SK-N-SH (cell line): ENCODE results near the gene TANGO6. TPM values are rescaled to one million over a fixed set of nuclear protein-coding genes. Genes with fewer than 3 reads are reported as not detected.

Experiments
- CTCF ChIA-PET: fragments of 300-600, 350-600 bp; formaldehyde crosslinking; extraction: SDS; loops from one replicate; lab custom pipeline; 2021; lab: Yijun Ruan, JAX
- POLR2A ChIA-PET: fragments of 350-600 bp; sonication (Branson Sonifier 250); formaldehyde crosslinking; extraction: SDS; loops from one replicate; lab custom pipeline; 2020; ENCODE audit warnings: antibody characterized with exemption, inconsistent platforms; lab: Yijun Ruan, JAX
- DNase-seq: peaks from one replicate; pipeline ENCODE4 v3.0.0; 2012
- H2AFZ ChIP-seq: fragments of 200-600 bp; sonication (generic); 2 replicates; pipeline ENCODE4 v1.8.1; 2016; ENCODE audit warnings: antibody characterized with exemption, mild to moderate bottlenecking, low read depth
- H3F3A ChIP-seq: fragments of 200-600 bp; sonication (generic); replicated peaks from 2 replicates; pipeline ENCODE3; 2016; ENCODE audit warnings: antibody characterized with exemption, mild to moderate bottlenecking; ENCODE audit not compliant: insufficient read depth
- H3K27ac ChIP-seq, 2 experiments: fragments of 200-500 bp in 1 of 2; fragments of 200-600 bp in 1 of 2; sonication (Bioruptor generic) in 1 of 2; sonication (generic), shearing (Covaris generic) in 1 of 2; 2 replicates each; pipeline versions ENCODE4 v1.5.1 to v1.6.1; 2014 to 2016; ENCODE audit warnings: low read depth in 2 of 2, inconsistent platforms in 1 of 2, low read length in 1 of 2, mild to moderate bottlenecking in 1 of 2, mixed read lengths in 1 of 2
- H3K27me3 ChIP-seq: fragments of 200-600 bp; sonication (generic), shearing (Covaris generic); 2 replicates; pipeline ENCODE4 v1.6.1; 2016; ENCODE audit warnings: mixed run types; ENCODE audit not compliant: insufficient read depth
- H3K36me3 ChIP-seq, 2 experiments: fragments of 200-500 bp in 1 of 2; fragments of 200-600 bp in 1 of 2; sonication (Bioruptor generic) in 1 of 2; sonication (generic) in 1 of 2; replicated peaks in 1 of 2; 2 replicates each; pipeline versions ENCODE3 to v1.5.1; 2014 to 2016; ENCODE audit warnings: low read length in 1 of 2, mild to moderate bottlenecking in 1 of 2; ENCODE audit not compliant: insufficient read depth in 2 of 2, control insufficient read depth in 1 of 2
- H3K4me1 ChIP-seq, 2 experiments: fragments of 200-500 bp in 1 of 2; fragments of 200-600 bp in 1 of 2; sonication (Bioruptor generic) in 1 of 2; sonication (generic), shearing (Covaris generic) in 1 of 2; 2 replicates each; pipeline versions ENCODE4 v1.5.1 to v1.6.1; 2014 to 2016; ENCODE audit warnings: low read depth in 1 of 2, low read length in 1 of 2, mixed run types in 1 of 2; ENCODE audit not compliant: insufficient read depth in 2 of 2, control insufficient read depth in 1 of 2
- H3K4me2 ChIP-seq: fragments of 200-600 bp; sonication (generic), shearing (Covaris generic); 2 replicates; pipeline ENCODE4 v1.6.1; 2017; ENCODE audit warnings: mixed run types
- H3K4me3 ChIP-seq, 2 experiments: fragments of 200-500 bp in 1 of 2; fragments of 200-600 bp in 1 of 2; sonication (Bioruptor generic) in 1 of 2; sonication (generic), shearing (Covaris generic) in 1 of 2; 2 replicates each; pipeline versions ENCODE4 v1.5.1 to v1.8.1; 2014 to 2016; ENCODE audit warnings: low read depth in 2 of 2, inconsistent platforms in 1 of 2, low read length in 1 of 2, mild to moderate bottlenecking in 1 of 2, mixed read lengths in 1 of 2, moderate library complexity in 1 of 2
- H3K79me2 ChIP-seq: fragments of 200-600 bp; sonication (generic); 2 replicates; pipeline ENCODE4 v1.8.1; 2017; ENCODE audit warnings: mild to moderate bottlenecking; ENCODE audit not compliant: insufficient read depth
- H3K9ac ChIP-seq: fragments of 200-600 bp; sonication (generic); 2 replicates; pipeline ENCODE4 v1.6.1; 2017; ENCODE audit warnings: mixed run types
- H3K9me2 ChIP-seq: fragments of 200-600 bp; sonication (generic); 2 replicates; pipeline ENCODE4 v1.6.1; 2017; ENCODE audit warnings: mixed run types
- H3K9me3 ChIP-seq: fragments of 200-600 bp; sonication (generic); 2 replicates; pipeline ENCODE4 v1.6.1; 2017; ENCODE audit warnings: mixed run types, mild to moderate bottlenecking, moderate library complexity
- H4K20me1 ChIP-seq: fragments of 200-600 bp; sonication (generic); 2 replicates; pipeline ENCODE4 v1.6.1; 2017; ENCODE audit warnings: mild to moderate bottlenecking, mixed run types; ENCODE audit not compliant: insufficient read depth
- CHD2 ChIP-seq: fragments of 150-350 bp; IDR thresholded peaks from 2 replicates; pipeline ENCODE4 v1.6.1; 2018; ENCODE audit warnings: low read length; ENCODE audit not compliant: partially characterized antibody
- ELF1 ChIP-seq: IDR thresholded peaks from 2 replicates; pipeline ENCODE4 v1.4.0; 2012
- EZH2phosphoT487 ChIP-seq: fragments of 200-600 bp; sonication (generic); IDR thresholded peaks from 2 replicates; pipeline ENCODE4 v1.6.1; 2017; ENCODE audit warnings: low read depth, mixed run types, mild to moderate bottlenecking, antibody characterized with exemption, moderate library complexity, borderline replicate concordance
- FOSL2 ChIP-seq: IDR thresholded peaks from 2 replicates; pipeline ENCODE4 v1.4.0; 2012; ENCODE audit warnings: low read depth, mild to moderate bottlenecking, moderate library complexity, borderline replicate concordance
- FOXJ3 ChIP-seq: sonication (generic); formaldehyde crosslinking; IDR thresholded peaks from 2 replicates; pipeline ENCODE4 v1.5.1; 2020; ENCODE audit warnings: mild to moderate bottlenecking, missing genetic modification reagents
- FOXM1 ChIP-seq: IDR thresholded peaks from 2 replicates; pipeline ENCODE4 v1.4.0; 2012; ENCODE audit warnings: low read depth, mild to moderate bottlenecking
- GATA2 ChIP-seq: sonication (generic); formaldehyde crosslinking; IDR thresholded peaks from 2 replicates; pipeline ENCODE4 v1.5.0; 2020; ENCODE audit warnings: mild to moderate bottlenecking, missing genetic modification reagents
- JUND ChIP-seq: IDR thresholded peaks from 2 replicates; pipeline ENCODE4 v1.4.0; 2012
- NFIC ChIP-seq: IDR thresholded peaks from 2 replicates; pipeline ENCODE4 v1.4.0; 2012; ENCODE audit warnings: borderline replicate concordance
- NRF1 ChIP-seq: IDR thresholded peaks from 2 replicates; pipeline ENCODE4 v1.6.1; 2012; ENCODE audit warnings: low read depth, mild to moderate bottlenecking, low read length
- RCOR1 ChIP-seq: fragments of 150-350 bp; IDR thresholded peaks from 2 replicates; pipeline ENCODE4 v1.6.1; 2017; ENCODE audit warnings: antibody characterized with exemption, low read length
- RXRA ChIP-seq: IDR thresholded peaks from 2 replicates; pipeline ENCODE4 v1.4.0; 2012; ENCODE audit warnings: low read depth, mild to moderate bottlenecking, borderline replicate concordance
- SIN3A ChIP-seq: IDR thresholded peaks from 2 replicates; pipeline ENCODE4 v1.6.1; 2012; ENCODE audit warnings: low read depth, mild to moderate bottlenecking, low read length, moderate library complexity, borderline replicate concordance
- SMC3 ChIP-seq: IDR thresholded peaks from 2 replicates; pipeline ENCODE4 v1.6.1; 2012; ENCODE audit warnings: low read depth, low read length, improper control_type of control experiment
- USF2 ChIP-seq: fragments of 150-350 bp; IDR thresholded peaks from 2 replicates; pipeline ENCODE4 v1.6.1; 2017; ENCODE audit warnings: antibody characterized with exemption, low read length, low read depth, borderline replicate concordance
- polyA plus RNA-seq, 3 experiments: library from polyadenylated mRNA; depleted of rRNA; stranded (reverse); fragments of >200 nt; gene quantifications; 2 replicates each; pipeline ENCODE4 v1.2.3, GENCODE V29; 2012
- TF ChIP-seq, protein P1 (sequence below): IDR thresholded peaks from 2 replicates; pipeline ENCODE4 v1.4.0; 2012; ENCODE audit warnings: low read depth
- TF ChIP-seq, protein P2 (sequence below): IDR thresholded peaks from 2 replicates; pipeline ENCODE4 v1.6.1; 2012; ENCODE audit warnings: mild to moderate bottlenecking, low read depth, low read length, moderate library complexity

The TANGO6 gene
- polyA plus RNA-seq, 1 of the 3 experiments (the other 2 are of a cell fraction) = 5.5 TPM

DNA sequence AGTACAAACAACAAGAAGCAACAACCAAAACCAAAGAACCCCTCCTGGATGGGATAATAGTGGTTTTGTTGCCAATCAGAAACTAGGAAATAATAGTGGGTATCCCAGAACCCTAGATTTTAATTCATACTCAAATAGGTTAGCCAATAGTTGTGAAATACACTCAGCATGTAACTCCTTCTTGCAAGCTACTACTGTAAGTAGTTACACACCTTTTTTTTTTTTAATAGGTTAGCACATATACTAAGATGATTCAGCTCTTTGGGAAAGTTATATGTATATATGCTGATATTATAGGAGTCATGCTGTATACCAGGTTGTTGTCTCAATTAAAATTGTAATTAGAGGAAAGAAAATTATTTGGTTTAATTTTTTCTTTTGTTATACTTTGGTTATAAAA is 169.6 kb downstream of the TANGO6 start:
- H3K4me3 ChIP-seq = no peak overlapping the region
- no peak overlapping the region for H3K9ac ChIP-seq
- peaks cover 3 to 10% of the 10 kb centered on the region in 2 experiments; a peak in 2 of 4 replicates for H3K4me1 ChIP-seq
- H4K20me1 ChIP-seq = no peaks in the 10 kb centered on the region
- ChIA-PET CTCF (no interaction called here), POLR2A (no interaction called here)
- peaks cover 9% of the 10 kb centered on the region for H3F3A ChIP-seq
- H3K27me3 ChIP-seq = no peaks in the 10 kb centered on the region
- no peaks in the 10 kb centered on the region for H3K79me2 ChIP-seq
- TF ChIP-seq RCOR1 (no peak), FOXJ3 (CRISPR knock-in tag) (no peak), RXRA (no peak), GATA2 (CRISPR knock-in tag) (no peak), FOSL2 (no peak)
- no peak overlapping the region for H3K4me2 ChIP-seq
- peaks cover 0 to 5% of the 10 kb centered on the region in 2 experiments for H3K36me3 ChIP-seq
- no peak overlapping the region for H3K27ac ChIP-seq
- DNase-seq = no peak
- H3K9me3 ChIP-seq = no peaks in the 10 kb centered on the region
- H2AFZ ChIP-seq = no peak overlapping the region
- no peaks in the 10 kb centered on the region for H3K9me2 ChIP-seq

GRCh38 chr16:69013991-69014390 is 170.7 kb downstream of the TANGO6 start:
- DNase-seq = no peak
- Histone ChIP-seq H3K9me3 (no peaks in the 10 kb centered on the region), H3K27ac (no peak overlapping the region), H3K4me1 (peaks cover 3 to 10% of the 10 kb centered on the region in 2 experiments; a peak in 2 of 4 replicates), H3F3A (peaks cover 9% of the 10 kb centered on the region), H3K9ac (no peak overlapping the region), H3K4me3 (no peak overlapping the region), H2AFZ (no peak overlapping the region), H3K4me2 (no peak overlapping the region), H3K27me3 (no peaks in the 10 kb centered on the region), H3K79me2 (no peaks in the 10 kb centered on the region), H3K9me2 (no peaks in the 10 kb centered on the region), H3K36me3 (peaks cover 0 to 5% of the 10 kb centered on the region in 2 experiments), H4K20me1 (no peaks in the 10 kb centered on the region)
- TF ChIP-seq FOSL2 (no peak), SIN3A (no peak), SMC3 (no peak), CHD2 (no peak), RCOR1 (no peak), USF2 (no peak), FOXM1 (no peak), ELF1 (no peak), EZH2phosphoT487 (no peak), NRF1 (no peak), NFIC (no peak), JUND (no peak), FOXJ3 (CRISPR knock-in tag) (no peak)
- TF ChIP-seq, protein P1, sequence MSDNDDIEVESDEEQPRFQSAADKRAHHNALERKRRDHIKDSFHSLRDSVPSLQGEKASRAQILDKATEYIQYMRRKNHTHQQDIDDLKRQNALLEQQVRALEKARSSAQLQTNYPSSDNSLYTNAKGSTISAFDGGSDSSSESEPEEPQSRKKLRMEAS = no peak
- TF ChIP-seq, protein P2, sequence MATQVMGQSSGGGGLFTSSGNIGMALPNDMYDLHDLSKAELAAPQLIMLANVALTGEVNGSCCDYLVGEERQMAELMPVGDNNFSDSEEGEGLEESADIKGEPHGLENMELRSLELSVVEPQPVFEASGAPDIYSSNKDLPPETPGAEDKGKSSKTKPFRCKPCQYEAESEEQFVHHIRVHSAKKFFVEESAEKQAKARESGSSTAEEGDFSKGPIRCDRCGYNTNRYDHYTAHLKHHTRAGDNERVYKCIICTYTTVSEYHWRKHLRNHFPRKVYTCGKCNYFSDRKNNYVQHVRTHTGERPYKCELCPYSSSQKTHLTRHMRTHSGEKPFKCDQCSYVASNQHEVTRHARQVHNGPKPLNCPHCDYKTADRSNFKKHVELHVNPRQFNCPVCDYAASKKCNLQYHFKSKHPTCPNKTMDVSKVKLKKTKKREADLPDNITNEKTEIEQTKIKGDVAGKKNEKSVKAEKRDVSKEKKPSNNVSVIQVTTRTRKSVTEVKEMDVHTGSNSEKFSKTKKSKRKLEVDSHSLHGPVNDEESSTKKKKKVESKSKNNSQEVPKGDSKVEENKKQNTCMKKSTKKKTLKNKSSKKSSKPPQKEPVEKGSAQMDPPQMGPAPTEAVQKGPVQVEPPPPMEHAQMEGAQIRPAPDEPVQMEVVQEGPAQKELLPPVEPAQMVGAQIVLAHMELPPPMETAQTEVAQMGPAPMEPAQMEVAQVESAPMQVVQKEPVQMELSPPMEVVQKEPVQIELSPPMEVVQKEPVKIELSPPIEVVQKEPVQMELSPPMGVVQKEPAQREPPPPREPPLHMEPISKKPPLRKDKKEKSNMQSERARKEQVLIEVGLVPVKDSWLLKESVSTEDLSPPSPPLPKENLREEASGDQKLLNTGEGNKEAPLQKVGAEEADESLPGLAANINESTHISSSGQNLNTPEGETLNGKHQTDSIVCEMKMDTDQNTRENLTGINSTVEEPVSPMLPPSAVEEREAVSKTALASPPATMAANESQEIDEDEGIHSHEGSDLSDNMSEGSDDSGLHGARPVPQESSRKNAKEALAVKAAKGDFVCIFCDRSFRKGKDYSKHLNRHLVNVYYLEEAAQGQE = no peak
- POLR2A ChIA-PET = no interaction called here
- CTCF ChIA-PET = no interaction called here
